C4-2B (cell line): Measurements from ENCODE around the gene MAST4.

Experiments
- CTCF ChIP-seq: fragments of 450-650 bp; conservative IDR thresholded peaks from 2 replicates; pipeline ENCODE4 v1.5.1; 2017; ENCODE audit warnings: mild to moderate bottlenecking
- ZFX ChIP-seq: fragments of 450-650 bp; IDR thresholded peaks from 2 replicates; pipeline ENCODE4 v1.6.1; 2017

- TF ChIP-seq CTCF (no peak), ZFX (no peak)
Measured at GRCh38 chr5:67139030-67139429, 542.8 kb downstream of the MAST4 start.
